HepG2 (cell line): ENCODE results near the gene GTPBP6. TPM values are rescaled to one million over a fixed set of nuclear protein-coding genes. Genes with fewer than 3 reads are reported as not detected.

ENCODE experiments used
- BATF2 ChIP-seq: sonication (generic); formaldehyde crosslinking; IDR thresholded peaks from 2 replicates; pipeline ENCODE4 v1.8.0; 2022; ENCODE audit warnings: mild to moderate bottlenecking, missing genetic modification reagents, moderate library complexity
- CREB1 ChIP-seq, 2 experiments: fragments of 450-650 bp in 1 of 2; IDR thresholded peaks; 2 replicates each; pipeline ENCODE4 v1.6.1; 2016 to 2017; ENCODE audit warnings: control low read depth in 1 of 2, mild to moderate bottlenecking in 1 of 2, missing compliant biosample characterization in 1 of 2, missing genetic modification characterization in 1 of 2
- KDM3A ChIP-seq: IDR thresholded peaks from 2 replicates; pipeline ENCODE4 v1.6.1; 2018; ENCODE audit warnings: low read depth, missing compliant biosample characterization
- NFKB2 ChIP-seq: sonication (generic); formaldehyde crosslinking; IDR thresholded peaks from 2 replicates; pipeline ENCODE4 v1.4.0; 2020; ENCODE audit warnings: missing genetic modification reagents, borderline replicate concordance
- THAP8 ChIP-seq: sonication (generic); formaldehyde crosslinking; IDR thresholded peaks from 2 replicates; pipeline ENCODE4 v1.5.1; 2020; ENCODE audit warnings: missing genetic modification reagents, mild to moderate bottlenecking, borderline replicate concordance
- ZBTB20 ChIP-seq: sonication (generic); formaldehyde crosslinking; IDR thresholded peaks from 2 replicates; pipeline ENCODE4 v1.8.1; 2023; ENCODE audit warnings: missing genetic modification reagents, low read depth, mild to moderate bottlenecking, borderline replicate concordance
- ZNF317 ChIP-seq: sonication (generic); formaldehyde crosslinking; IDR thresholded peaks from 2 replicates; pipeline ENCODE4 v1.5.0; 2020; ENCODE audit warnings: mild to moderate bottlenecking, missing genetic modification reagents
- ZNF441 ChIP-seq: sonication (generic); formaldehyde crosslinking; IDR thresholded peaks from 2 replicates; pipeline ENCODE4 v1.7.0; 2021; ENCODE audit warnings: missing genetic modification reagents, borderline replicate concordance
- polyA plus RNA-seq, 8 experiments: library from polyadenylated mRNA; depleted of rRNA in 3 of 8; stranded (reverse) in 7 of 8; unstranded in 1 of 8; fragments of >200 nt; fragmentation: Illumina TruSeq in 4 of 8; extraction: Trizol in 4 of 8; gene quantifications; 2 replicates each; pipeline versions ENCODE4 v1.2.1 to v1.2.3, GENCODE V29; 2011 to 2016; ENCODE audit warnings: low read depth in 4 of 8, missing spikeins in 1 of 8, mixed read lengths in 1 of 8; ENCODE audit not compliant: insufficient read depth in 1 of 8
- total RNA-seq, 5 experiments: library from RNA; depleted of rRNA; stranded (reverse); fragments of >200 nt; fragmentation: Illumina TruSeq; extraction: Trizol; gene quantifications; 2 replicates each; pipeline ENCODE4 v1.2.3, GENCODE V29; 2016; ENCODE audit warnings: low read depth in 1 of 5
- TF ChIP-seq, protein P1 (sequence below): sonication (generic); formaldehyde crosslinking; IDR thresholded peaks from 2 replicates; pipeline ENCODE4 v1.4.0; 2020; ENCODE audit warnings: missing genetic modification reagents
- TF ChIP-seq, protein P2 (sequence below): sonication (generic); formaldehyde crosslinking; IDR thresholded peaks from 2 replicates; pipeline ENCODE4 v1.5.0; 2020; ENCODE audit warnings: mild to moderate bottlenecking, missing genetic modification reagents
- TF ChIP-seq, protein P3 (sequence below): sonication (generic); formaldehyde crosslinking; IDR thresholded peaks from 2 replicates; pipeline ENCODE4 v1.4.0; 2020; ENCODE audit warnings: low read depth, missing genetic modification reagents
- TF ChIP-seq, protein P4 (sequence below): IDR thresholded peaks from 2 replicates; pipeline ENCODE4 v1.6.1; 2012; ENCODE audit warnings: low read length, improper control_type of control experiment

Gene GTPBP6
- total and polyA plus RNA-seq, 2 of the 13 experiments (the other 11 are each of a cell fraction or from before 2014, with no cell fraction given): 20.2 to 39.6 TPM

DNA sequence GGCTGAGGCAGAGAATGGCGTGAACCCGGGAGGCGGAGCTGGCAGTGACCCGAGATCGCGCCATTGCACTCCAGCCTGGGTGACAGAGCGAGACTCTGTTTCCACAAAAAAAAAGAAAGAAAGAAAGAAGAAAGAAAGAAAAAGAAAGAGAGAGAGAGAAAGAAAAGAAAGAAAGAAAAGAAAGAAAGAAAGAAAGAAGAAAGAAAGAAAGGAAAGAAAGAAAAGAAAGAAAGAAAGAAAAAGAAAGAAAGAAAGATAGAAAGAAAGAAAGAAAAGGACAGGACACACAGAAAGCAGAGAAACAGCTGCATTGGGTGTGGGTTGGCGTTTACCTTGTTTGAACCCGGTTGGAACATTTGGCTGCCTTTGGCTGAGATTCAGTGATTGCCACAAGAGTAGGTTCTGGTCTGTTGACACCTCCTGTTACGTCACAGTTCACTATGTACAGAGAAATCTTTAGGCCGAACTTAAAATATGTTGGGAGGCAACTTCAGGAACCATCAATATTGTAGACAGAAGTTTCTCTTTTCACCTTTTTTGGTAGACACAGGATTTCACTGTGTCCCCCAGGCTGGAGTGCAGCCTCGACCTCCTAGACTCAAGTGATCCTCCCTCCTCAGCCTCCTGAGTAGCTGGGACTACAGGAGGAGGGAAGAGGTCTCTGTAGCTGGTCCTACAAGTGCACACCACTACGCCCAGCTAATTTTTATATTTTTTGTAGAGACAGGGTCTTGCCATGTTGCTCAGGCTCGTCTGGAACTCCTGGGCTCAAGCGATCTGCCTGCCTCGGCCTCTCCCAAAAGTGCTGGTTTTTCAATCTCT is 53.8 kb downstream of the GTPBP6 start (continued):
- TF ChIP-seq CREB1 (IDR thresholded peaks at IDR 0.05) (peak; percentile 91), CREB1 (CRISPR knock-in tag; IDR thresholded peaks at IDR 0.05) (no peak), KDM3A (CRISPR knock-in tag) (no peak), ZNF317 (CRISPR knock-in tag) (no peak), NFKB2 (CRISPR knock-in tag) (no peak), THAP8 (no peak), BATF2 (no peak), ZBTB20 (CRISPR knock-in tag) (no peak), ZNF441 (CRISPR knock-in tag) (no peak)
- TF ChIP-seq, protein P1, sequence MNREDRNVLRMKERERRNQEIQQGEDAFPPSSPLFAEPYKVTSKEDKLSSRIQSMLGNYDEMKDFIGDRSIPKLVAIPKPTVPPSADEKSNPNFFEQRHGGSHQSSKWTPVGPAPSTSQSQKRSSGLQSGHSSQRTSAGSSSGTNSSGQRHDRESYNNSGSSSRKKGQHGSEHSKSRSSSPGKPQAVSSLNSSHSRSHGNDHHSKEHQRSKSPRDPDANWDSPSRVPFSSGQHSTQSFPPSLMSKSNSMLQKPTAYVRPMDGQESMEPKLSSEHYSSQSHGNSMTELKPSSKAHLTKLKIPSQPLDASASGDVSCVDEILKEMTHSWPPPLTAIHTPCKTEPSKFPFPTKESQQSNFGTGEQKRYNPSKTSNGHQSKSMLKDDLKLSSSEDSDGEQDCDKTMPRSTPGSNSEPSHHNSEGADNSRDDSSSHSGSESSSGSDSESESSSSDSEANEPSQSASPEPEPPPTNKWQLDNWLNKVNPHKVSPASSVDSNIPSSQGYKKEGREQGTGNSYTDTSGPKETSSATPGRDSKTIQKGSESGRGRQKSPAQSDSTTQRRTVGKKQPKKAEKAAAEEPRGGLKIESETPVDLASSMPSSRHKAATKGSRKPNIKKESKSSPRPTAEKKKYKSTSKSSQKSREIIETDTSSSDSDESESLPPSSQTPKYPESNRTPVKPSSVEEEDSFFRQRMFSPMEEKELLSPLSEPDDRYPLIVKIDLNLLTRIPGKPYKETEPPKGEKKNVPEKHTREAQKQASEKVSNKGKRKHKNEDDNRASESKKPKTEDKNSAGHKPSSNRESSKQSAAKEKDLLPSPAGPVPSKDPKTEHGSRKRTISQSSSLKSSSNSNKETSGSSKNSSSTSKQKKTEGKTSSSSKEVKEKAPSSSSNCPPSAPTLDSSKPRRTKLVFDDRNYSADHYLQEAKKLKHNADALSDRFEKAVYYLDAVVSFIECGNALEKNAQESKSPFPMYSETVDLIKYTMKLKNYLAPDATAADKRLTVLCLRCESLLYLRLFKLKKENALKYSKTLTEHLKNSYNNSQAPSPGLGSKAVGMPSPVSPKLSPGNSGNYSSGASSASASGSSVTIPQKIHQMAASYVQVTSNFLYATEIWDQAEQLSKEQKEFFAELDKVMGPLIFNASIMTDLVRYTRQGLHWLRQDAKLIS (CRISPR knock-in tag): no peak
- TF ChIP-seq, protein P2, sequence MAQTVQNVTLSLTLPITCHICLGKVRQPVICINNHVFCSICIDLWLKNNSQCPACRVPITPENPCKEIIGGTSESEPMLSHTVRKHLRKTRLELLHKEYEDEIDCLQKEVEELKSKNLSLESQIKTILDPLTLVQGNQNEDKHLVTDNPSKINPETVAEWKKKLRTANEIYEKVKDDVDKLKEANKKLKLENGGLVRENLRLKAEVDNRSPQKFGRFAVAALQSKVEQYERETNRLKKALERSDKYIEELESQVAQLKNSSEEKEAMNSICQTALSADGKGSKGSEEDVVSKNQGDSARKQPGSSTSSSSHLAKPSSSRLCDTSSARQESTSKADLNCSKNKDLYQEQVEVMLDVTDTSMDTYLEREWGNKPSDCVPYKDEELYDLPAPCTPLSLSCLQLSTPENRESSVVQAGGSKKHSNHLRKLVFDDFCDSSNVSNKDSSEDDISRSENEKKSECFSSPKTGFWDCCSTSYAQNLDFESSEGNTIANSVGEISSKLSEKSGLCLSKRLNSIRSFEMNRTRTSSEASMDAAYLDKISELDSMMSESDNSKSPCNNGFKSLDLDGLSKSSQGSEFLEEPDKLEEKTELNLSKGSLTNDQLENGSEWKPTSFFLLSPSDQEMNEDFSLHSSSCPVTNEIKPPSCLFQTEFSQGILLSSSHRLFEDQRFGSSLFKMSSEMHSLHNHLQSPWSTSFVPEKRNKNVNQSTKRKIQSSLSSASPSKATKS: no peak
- TF ChIP-seq, protein P3, sequence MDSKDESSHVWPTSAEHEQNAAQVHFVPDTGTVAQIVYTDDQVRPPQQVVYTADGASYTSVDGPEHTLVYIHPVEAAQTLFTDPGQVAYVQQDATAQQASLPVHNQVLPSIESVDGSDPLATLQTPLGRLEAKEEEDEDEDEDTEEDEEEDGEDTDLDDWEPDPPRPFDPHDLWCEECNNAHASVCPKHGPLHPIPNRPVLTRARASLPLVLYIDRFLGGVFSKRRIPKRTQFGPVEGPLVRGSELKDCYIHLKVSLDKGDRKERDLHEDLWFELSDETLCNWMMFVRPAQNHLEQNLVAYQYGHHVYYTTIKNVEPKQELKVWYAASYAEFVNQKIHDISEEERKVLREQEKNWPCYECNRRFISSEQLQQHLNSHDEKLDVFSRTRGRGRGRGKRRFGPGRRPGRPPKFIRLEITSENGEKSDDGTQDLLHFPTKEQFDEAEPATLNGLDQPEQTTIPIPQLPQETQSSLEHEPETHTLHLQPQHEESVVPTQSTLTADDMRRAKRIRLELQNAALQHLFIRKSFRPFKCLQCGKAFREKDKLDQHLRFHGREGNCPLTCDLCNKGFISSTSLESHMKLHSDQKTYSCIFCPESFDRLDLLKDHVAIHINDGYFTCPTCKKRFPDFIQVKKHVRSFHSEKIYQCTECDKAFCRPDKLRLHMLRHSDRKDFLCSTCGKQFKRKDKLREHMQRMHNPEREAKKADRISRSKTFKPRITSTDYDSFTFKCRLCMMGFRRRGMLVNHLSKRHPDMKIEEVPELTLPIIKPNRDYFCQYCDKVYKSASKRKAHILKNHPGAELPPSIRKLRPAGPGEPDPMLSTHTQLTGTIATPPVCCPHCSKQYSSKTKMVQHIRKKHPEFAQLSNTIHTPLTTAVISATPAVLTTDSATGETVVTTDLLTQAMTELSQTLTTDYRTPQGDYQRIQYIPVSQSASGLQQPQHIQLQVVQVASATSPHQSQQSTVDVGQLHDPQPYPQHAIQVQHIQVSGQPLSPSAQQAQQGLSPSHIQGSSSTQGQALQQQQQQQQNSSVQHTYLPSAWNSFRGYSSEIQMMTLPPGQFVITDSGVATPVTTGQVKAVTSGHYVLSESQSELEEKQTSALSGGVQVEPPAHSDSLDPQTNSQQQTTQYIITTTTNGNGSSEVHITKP (CRISPR knock-in tag): 0 out of 2 replicates have a peak, but pooled peaks have one; percentile 36
- TF ChIP-seq, protein P4, sequence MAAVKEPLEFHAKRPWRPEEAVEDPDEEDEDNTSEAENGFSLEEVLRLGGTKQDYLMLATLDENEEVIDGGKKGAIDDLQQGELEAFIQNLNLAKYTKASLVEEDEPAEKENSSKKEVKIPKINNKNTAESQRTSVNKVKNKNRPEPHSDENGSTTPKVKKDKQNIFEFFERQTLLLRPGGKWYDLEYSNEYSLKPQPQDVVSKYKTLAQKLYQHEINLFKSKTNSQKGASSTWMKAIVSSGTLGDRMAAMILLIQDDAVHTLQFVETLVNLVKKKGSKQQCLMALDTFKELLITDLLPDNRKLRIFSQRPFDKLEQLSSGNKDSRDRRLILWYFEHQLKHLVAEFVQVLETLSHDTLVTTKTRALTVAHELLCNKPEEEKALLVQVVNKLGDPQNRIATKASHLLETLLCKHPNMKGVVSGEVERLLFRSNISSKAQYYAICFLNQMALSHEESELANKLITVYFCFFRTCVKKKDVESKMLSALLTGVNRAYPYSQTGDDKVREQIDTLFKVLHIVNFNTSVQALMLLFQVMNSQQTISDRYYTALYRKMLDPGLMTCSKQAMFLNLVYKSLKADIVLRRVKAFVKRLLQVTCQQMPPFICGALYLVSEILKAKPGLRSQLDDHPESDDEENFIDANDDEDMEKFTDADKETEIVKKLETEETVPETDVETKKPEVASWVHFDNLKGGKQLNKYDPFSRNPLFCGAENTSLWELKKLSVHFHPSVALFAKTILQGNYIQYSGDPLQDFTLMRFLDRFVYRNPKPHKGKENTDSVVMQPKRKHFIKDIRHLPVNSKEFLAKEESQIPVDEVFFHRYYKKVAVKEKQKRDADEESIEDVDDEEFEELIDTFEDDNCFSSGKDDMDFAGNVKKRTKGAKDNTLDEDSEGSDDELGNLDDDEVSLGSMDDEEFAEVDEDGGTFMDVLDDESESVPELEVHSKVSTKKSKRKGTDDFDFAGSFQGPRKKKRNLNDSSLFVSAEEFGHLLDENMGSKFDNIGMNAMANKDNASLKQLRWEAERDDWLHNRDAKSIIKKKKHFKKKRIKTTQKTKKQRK: no peak
